AG09309 (cell line): ENCODE results near the gene SEMA7A.

Source experiments
- DNase-seq: peaks from one replicate; pipeline ENCODE4 v3.0.0-alpha.2; 2010; ENCODE audit warnings: low read depth
- H3K4me3 ChIP-seq: 2 replicates; pipeline ENCODE4 v1.5.1; 2011; ENCODE audit warnings: mild to moderate bottlenecking, low read depth, low read length, moderate library complexity; ENCODE audit not compliant: control insufficient read depth
- CTCF ChIP-seq: IDR thresholded peaks from 2 replicates; pipeline ENCODE4 v1.5.1; 2011; ENCODE audit warnings: mild to moderate bottlenecking, low read depth, low read length, inconsistent platforms; ENCODE audit not compliant: insufficient read depth, control insufficient read depth; ENCODE audit errors: missing control alignments

Gene SEMA7A

GRCh38 chr15:74432271-74432967, 1.3 kb downstream of the SEMA7A start:
- no peak for DNase-seq
- TF ChIP-seq CTCF, result no peak
- H3K4me3 ChIP-seq, result peak overlapping the region; percentile 77

GRCh38 chr15:74431645-74432044, 2.1 kb downstream of the SEMA7A start:
- peak overlapping the region; percentile 77 for H3K4me3 ChIP-seq
- no peak for TF ChIP-seq CTCF
- no peak for DNase-seq

GRCh38 chr15:74431116-74431515, 2.6 kb downstream of the SEMA7A start:
- TF ChIP-seq CTCF, result no peak
- DNase-seq, result no peak
- peak overlapping the region; percentile 77 for H3K4me3 ChIP-seq

- peak overlapping the region; percentile 16 for H3K4me3 ChIP-seq
- no peak for TF ChIP-seq CTCF
- DNase-seq, result no peak
Measured at GRCh38 chr15:74430510-74430951, 3.2 kb downstream of the SEMA7A start.

GRCh38 chr15:74429781-74430400, 3.9 kb downstream of the SEMA7A start:
- no peak for DNase-seq
- no peak for TF ChIP-seq CTCF
- H3K4me3 ChIP-seq, result no peak overlapping the region

- H3K4me3 ChIP-seq, result no peak overlapping the region
- TF ChIP-seq CTCF, result no peak
- DNase-seq, result no peak
Measured at GRCh38 chr15:74428970-74429780, 4.6 kb downstream of the SEMA7A start.
